ENCODE measurements around the gene LRFN5. TPM values are rescaled to one million over a fixed set of nuclear protein-coding genes. Genes with fewer than 3 reads are reported as not detected.

LRFN5 gene
- total and polyA plus RNA-seq, 2 of the 13 experiments (the other 11 are each of a cell fraction or from before 2014, with no cell fraction given) = not detected

DNA sequence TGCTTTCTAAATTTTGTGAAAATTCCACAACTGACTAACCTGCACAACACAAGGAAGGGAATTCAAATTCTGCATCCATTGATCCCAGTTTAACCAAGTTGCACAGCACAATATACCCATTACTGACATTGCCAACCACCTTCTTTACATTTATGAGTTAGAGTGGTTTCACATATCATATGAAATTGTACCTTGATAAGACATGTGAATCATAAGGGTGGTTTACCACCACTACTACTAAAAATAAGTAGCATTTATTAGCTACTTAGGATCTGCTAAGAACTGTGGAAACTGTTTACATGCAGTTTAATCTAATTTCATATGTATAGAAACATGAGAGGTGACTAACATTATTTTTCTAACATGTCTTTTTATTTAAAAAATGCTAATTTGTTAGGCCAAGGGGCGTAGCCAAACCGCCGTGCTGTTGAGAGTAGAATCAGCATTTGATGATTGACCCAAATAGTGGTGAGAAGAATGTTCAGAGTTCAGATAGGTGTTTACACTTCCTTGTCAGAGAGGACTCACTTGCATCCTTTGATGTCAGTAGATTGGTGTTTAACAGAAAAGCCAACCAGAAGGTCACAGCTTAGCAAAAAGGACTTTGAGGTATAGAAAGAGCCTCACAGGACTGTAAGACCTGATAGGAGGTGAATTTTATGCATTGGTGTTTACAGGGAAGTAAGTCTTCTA lies 56.2 kb downstream of the LRFN5 start (continued):
- TF ChIP-seq, protein P1, sequence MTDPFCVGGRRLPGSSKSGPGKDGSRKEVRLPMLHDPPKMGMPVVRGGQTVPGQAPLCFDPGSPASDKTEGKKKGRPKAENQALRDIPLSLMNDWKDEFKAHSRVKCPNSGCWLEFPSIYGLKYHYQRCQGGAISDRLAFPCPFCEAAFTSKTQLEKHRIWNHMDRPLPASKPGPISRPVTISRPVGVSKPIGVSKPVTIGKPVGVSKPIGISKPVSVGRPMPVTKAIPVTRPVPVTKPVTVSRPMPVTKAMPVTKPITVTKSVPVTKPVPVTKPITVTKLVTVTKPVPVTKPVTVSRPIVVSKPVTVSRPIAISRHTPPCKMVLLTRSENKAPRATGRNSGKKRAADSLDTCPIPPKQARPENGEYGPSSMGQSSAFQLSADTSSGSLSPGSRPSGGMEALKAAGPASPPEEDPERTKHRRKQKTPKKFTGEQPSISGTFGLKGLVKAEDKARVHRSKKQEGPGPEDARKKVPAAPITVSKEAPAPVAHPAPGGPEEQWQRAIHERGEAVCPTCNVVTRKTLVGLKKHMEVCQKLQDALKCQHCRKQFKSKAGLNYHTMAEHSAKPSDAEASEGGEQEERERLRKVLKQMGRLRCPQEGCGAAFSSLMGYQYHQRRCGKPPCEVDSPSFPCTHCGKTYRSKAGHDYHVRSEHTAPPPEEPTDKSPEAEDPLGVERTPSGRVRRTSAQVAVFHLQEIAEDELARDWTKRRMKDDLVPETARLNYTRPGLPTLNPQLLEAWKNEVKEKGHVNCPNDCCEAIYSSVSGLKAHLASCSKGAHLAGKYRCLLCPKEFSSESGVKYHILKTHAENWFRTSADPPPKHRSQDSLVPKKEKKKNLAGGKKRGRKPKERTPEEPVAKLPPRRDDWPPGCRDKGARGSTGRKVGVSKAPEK (CRISPR knock-in tag; IDR thresholded peaks at IDR 0.05; ENCODE audit: borderline replicate concordance) = no peak
- TF ChIP-seq SMC3 (IDR thresholded peaks at IDR 0.05; ENCODE audit: low read length) (peak; percentile 7; the same call in 1 of the 2 replicates), TRIM22 (IDR thresholded peaks at IDR 0.05) (no peak), ZNF235 (CRISPR knock-in tag; IDR thresholded peaks at IDR 0.05; ENCODE audit: borderline replicate concordance) (no peak), RNF2 (conservative IDR thresholded peaks at IDR 0.05; ENCODE audit: low read depth) (no peak), DMAP1 (CRISPR knock-in tag; IDR thresholded peaks at IDR 0.05) (no peak), CREM (IDR thresholded peaks at IDR 0.05) (peak; percentile 48; the same call in 1 of the 2 replicates), CREM (CRISPR knock-in tag; IDR thresholded peaks at IDR 0.05) (no peak), TAF15 (IDR thresholded peaks at IDR 0.05; ENCODE audit: low read depth, low read length, poor library complexity, severe bottlenecking) (no peak), HNF4A (CRISPR knock-in tag; IDR thresholded peaks at IDR 0.05) (peak; percentile 92), PHF5A (CRISPR knock-in tag; IDR thresholded peaks at IDR 0.05; ENCODE audit: low read depth, unreplicated experiment) (peak; percentile 35), HHEX (CRISPR knock-in tag; IDR thresholded peaks at IDR 0.05) (peak; percentile 60; the same call in 1 of the 2 replicates), SCMH1 (CRISPR knock-in tag; IDR thresholded peaks at IDR 0.05; ENCODE audit: borderline replicate concordance) (no peak), SNAPC2 (CRISPR knock-in tag; IDR thresholded peaks at IDR 0.05) (no peak), MEIS1 (CRISPR knock-in tag; IDR thresholded peaks at IDR 0.05; ENCODE audit: borderline replicate concordance) (no peak)
- TF ChIP-seq, protein P2, sequence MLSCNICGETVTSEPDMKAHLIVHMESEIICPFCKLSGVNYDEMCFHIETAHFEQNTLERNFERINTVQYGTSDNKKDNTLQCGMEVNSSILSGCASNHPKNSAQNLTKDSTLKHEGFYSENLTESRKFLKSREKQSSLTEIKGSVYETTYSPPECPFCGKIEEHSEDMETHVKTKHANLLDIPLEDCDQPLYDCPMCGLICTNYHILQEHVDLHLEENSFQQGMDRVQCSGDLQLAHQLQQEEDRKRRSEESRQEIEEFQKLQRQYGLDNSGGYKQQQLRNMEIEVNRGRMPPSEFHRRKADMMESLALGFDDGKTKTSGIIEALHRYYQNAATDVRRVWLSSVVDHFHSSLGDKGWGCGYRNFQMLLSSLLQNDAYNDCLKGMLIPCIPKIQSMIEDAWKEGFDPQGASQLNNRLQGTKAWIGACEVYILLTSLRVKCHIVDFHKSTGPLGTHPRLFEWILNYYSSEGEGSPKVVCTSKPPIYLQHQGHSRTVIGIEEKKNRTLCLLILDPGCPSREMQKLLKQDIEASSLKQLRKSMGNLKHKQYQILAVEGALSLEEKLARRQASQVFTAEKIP (CRISPR knock-in tag; IDR thresholded peaks at IDR 0.05; ENCODE audit: borderline replicate concordance) = no peak
- TF ChIP-seq, protein P3, sequence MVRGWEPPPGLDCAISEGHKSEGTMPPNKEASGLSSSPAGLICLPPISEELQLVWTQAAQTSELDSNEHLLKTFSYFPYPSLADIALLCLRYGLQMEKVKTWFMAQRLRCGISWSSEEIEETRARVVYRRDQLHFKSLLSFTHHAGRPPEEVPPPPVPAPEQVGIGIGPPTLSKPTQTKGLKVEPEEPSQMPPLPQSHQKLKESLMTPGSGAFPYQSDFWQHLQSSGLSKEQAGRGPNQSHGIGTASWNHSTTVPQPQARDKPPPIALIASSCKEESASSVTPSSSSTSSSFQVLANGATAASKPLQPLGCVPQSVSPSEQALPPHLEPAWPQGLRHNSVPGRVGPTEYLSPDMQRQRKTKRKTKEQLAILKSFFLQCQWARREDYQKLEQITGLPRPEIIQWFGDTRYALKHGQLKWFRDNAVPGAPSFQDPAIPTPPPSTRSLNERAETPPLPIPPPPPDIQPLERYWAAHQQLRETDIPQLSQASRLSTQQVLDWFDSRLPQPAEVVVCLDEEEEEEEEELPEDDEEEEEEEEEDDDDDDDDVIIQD (CRISPR knock-in tag; IDR thresholded peaks at IDR 0.05; ENCODE audit: low read depth) = peak; percentile 71; the same call in 1 of the 2 replicates
- TF ChIP-seq, protein P4, sequence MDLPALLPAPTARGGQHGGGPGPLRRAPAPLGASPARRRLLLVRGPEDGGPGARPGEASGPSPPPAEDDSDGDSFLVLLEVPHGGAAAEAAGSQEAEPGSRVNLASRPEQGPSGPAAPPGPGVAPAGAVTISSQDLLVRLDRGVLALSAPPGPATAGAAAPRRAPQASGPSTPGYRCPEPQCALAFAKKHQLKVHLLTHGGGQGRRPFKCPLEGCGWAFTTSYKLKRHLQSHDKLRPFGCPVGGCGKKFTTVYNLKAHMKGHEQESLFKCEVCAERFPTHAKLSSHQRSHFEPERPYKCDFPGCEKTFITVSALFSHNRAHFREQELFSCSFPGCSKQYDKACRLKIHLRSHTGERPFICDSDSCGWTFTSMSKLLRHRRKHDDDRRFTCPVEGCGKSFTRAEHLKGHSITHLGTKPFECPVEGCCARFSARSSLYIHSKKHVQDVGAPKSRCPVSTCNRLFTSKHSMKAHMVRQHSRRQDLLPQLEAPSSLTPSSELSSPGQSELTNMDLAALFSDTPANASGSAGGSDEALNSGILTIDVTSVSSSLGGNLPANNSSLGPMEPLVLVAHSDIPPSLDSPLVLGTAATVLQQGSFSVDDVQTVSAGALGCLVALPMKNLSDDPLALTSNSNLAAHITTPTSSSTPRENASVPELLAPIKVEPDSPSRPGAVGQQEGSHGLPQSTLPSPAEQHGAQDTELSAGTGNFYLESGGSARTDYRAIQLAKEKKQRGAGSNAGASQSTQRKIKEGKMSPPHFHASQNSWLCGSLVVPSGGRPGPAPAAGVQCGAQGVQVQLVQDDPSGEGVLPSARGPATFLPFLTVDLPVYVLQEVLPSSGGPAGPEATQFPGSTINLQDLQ (CRISPR knock-in tag; IDR thresholded peaks at IDR 0.05) = no peak

Measured in HepG2 (cell line).